ENCODE results near the gene EIF5.

The EIF5 gene

DNA sequence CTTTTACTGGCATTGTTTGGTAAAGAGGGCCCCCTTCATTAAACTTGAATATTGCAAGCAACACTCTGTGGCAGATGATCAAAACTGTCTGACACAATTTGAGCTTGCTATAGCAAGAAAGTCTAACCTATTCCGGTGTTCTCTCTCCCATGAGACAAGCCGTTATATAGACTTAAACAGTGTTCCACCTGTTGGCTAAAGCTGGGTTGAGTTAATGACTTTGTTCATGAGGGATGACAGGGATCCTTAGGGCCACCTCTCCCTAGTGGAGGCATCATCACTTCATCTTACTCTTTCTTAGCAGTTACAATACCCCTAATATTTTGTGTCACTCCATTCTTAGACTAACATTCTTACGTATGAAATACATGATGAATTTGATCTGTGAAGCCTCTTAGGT, 3.8 kb downstream of the EIF5 start:
- H3K9ac ChIP-seq (ENCODE audit: insufficient read length), result no peak overlapping the region
- H3K27ac ChIP-seq, result 0 out of 2 replicates have a peak overlapping the region, but pooled peaks have one; percentile 47
- TF ChIP-seq FOXP2 (optimal IDR thresholded peaks at IDR 0.05; ENCODE audit: control extremely low read depth, extremely low read length, insufficient read depth) (no peak), EZH2 (IDR thresholded peaks at IDR 0.05) (no peak), POLR2AphosphoS5 (IDR thresholded peaks at IDR 0.05; ENCODE audit: borderline replicate concordance, low read depth, low read length) (no peak)
- no peaks in the 10 kb centered on the region for H3K9me3 ChIP-seq (ENCODE audit: low read depth, low read length)
- peaks cover 81% of the 10 kb centered on the region for H3K36me3 ChIP-seq (ENCODE audit: insufficient read depth, low read length)
- no peak overlapping the region for H3K4me3 ChIP-seq
- no peak for DNase-seq (ENCODE audit: low read depth, low spot score)

- Histone ChIP-seq H3K4me3 (no peak overlapping the region), H3K9me3 (ENCODE audit: low read depth, low read length) (no peaks in the 10 kb centered on the region), H3K36me3 (ENCODE audit: insufficient read depth, low read length) (peaks cover 99% of the 10 kb centered on the region), H3K9ac (ENCODE audit: insufficient read length) (no peak overlapping the region), H3K27ac (peak overlapping the region; percentile 74)
- no peak for DNase-seq (ENCODE audit: low read depth, low spot score)
- TF ChIP-seq EZH2 (IDR thresholded peaks at IDR 0.05) (no peak), POLR2AphosphoS5 (IDR thresholded peaks at IDR 0.05; ENCODE audit: borderline replicate concordance, low read depth, low read length) (no peak), FOXP2 (optimal IDR thresholded peaks at IDR 0.05; ENCODE audit: control extremely low read depth, extremely low read length, insufficient read depth) (no peak)
Measured at GRCh38 chr14:103339561-103339960, 5.5 kb downstream of the EIF5 start.

GRCh38 chr14:103340480-103341212, 6.6 kb downstream of the EIF5 start:
- no peaks in the 10 kb centered on the region for H3K9me3 ChIP-seq (ENCODE audit: low read depth, low read length)
- H3K4me3 ChIP-seq, result no peak overlapping the region
- peaks cover 95% of the 10 kb centered on the region for H3K36me3 ChIP-seq (ENCODE audit: insufficient read depth, low read length)
- DNase-seq (ENCODE audit: low read depth, low spot score), result no peak
- TF ChIP-seq EZH2 (IDR thresholded peaks at IDR 0.05) (no peak), POLR2AphosphoS5 (IDR thresholded peaks at IDR 0.05; ENCODE audit: borderline replicate concordance, low read depth, low read length) (no peak), FOXP2 (optimal IDR thresholded peaks at IDR 0.05; ENCODE audit: control extremely low read depth, extremely low read length, insufficient read depth) (no peak)
- no peak overlapping the region for H3K9ac ChIP-seq (ENCODE audit: insufficient read length)
- peak overlapping the region; percentile 74 for H3K27ac ChIP-seq

- H3K36me3 ChIP-seq (ENCODE audit: insufficient read depth, low read length), result peaks cover 86% of the 10 kb centered on the region
- H3K27ac ChIP-seq, result peak overlapping the region; percentile 74
- no peak overlapping the region for H3K9ac ChIP-seq (ENCODE audit: insufficient read length)
- no peak for DNase-seq (ENCODE audit: low read depth, low spot score)
- TF ChIP-seq EZH2 (IDR thresholded peaks at IDR 0.05) (no peak), FOXP2 (optimal IDR thresholded peaks at IDR 0.05; ENCODE audit: control extremely low read depth, extremely low read length, insufficient read depth) (no peak)
- no peak overlapping the region for H3K4me3 ChIP-seq
- H3K9me3 ChIP-seq (ENCODE audit: low read depth, low read length), result no peaks in the 10 kb centered on the region
Measured at GRCh38 chr14:103341250-103342129, 7.5 kb downstream of the EIF5 start.

- no peak for DNase-seq (ENCODE audit: low read depth, low spot score)
- TF ChIP-seq POLR2AphosphoS5 (IDR thresholded peaks at IDR 0.05; ENCODE audit: borderline replicate concordance, low read depth, low read length), result peak; percentile 7; the same call in 1 of the 2 replicates
- TF ChIP-seq EZH2 (IDR thresholded peaks at IDR 0.05), result no peak
- H3K27ac ChIP-seq, result peak overlapping the region; percentile 74; the same call in 1 of the 2 replicates
- peaks cover 68% of the 10 kb centered on the region for H3K36me3 ChIP-seq (ENCODE audit: insufficient read depth, low read length)
- H3K9ac ChIP-seq (ENCODE audit: insufficient read length), result no peak overlapping the region
- no peaks in the 10 kb centered on the region for H3K9me3 ChIP-seq (ENCODE audit: low read depth, low read length)
- H3K4me3 ChIP-seq, result no peak overlapping the region
Measured at GRCh38 chr14:103343164-103343879, 9.3 kb downstream of the EIF5 start.

- DNase-seq (ENCODE audit: low read depth, low spot score), result no peak
- peak; percentile 2; the same call in 1 of the 2 replicates for TF ChIP-seq POLR2AphosphoS5 (IDR thresholded peaks at IDR 0.05; ENCODE audit: borderline replicate concordance, low read depth, low read length)
- no peak for TF ChIP-seq EZH2 (IDR thresholded peaks at IDR 0.05)
Measured at GRCh38 chr14:103343905-103344797, 10.1 kb downstream of the EIF5 start.

DNA sequence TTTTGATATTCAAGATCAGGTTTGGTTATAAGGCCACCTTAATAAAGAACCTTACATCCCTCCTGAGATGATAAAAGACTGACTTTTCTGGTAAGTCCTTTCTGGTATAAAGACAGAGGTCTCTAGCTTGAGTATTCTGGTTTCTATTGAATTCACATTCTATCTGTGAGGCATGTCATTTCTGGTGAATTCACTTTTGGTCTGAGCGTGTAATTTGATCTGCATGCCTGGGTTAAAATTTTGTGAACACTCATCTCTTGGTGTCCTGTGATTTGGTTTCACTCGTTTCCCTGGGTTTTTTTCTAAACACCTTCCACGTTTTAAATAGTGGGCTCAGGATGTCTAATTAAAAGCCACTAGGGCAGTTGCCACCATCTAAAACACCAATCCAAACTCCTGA, 12.2 kb downstream of the EIF5 start:
- TF ChIP-seq FOXP2 (optimal IDR thresholded peaks at IDR 0.05; ENCODE audit: control extremely low read depth, extremely low read length, insufficient read depth) (no peak), POLR2AphosphoS5 (IDR thresholded peaks at IDR 0.05; ENCODE audit: borderline replicate concordance, low read depth, low read length) (peak; percentile 20; the same call in 1 of the 2 replicates), EZH2 (IDR thresholded peaks at IDR 0.05) (no peak)
- no peak for DNase-seq (ENCODE audit: low read depth, low spot score)
- peak overlapping the region; percentile 60 for H3K27ac ChIP-seq
- H3K4me3 ChIP-seq, result no peak overlapping the region
- no peaks in the 10 kb centered on the region for H3K9me3 ChIP-seq (ENCODE audit: low read depth, low read length)
- no peak overlapping the region for H3K9ac ChIP-seq (ENCODE audit: insufficient read length)
- peaks cover 38% of the 10 kb centered on the region for H3K36me3 ChIP-seq (ENCODE audit: insufficient read depth, low read length)

More at GRCh38 chr14:103343905-103344797, 10.1 kb downstream of the EIF5 start:
- Histone ChIP-seq H3K9me3 (ENCODE audit: low read depth, low read length) (no peaks in the 10 kb centered on the region), H3K4me3 (no peak overlapping the region), H3K9ac (ENCODE audit: insufficient read length) (no peak overlapping the region), H3K36me3 (ENCODE audit: insufficient read depth, low read length) (peaks cover 60% of the 10 kb centered on the region), H3K27ac (peak overlapping the region; percentile 65; the same call in 1 of the 2 replicates)
